ENCODE data around the gene SLC9A4. TPM values are rescaled to one million over a fixed set of nuclear protein-coding genes. Genes with fewer than 3 reads are reported as not detected.

Gene SLC9A4
- total and polyA plus RNA-seq, 2 donors (not counting 1 experiment from before 2014, with no cell fraction given) = not detected

- no peak for DNase-seq (ENCODE audit: low read depth in 2 of 2)
- no peaks in the 10 kb centered on the region for H3K9me3 ChIP-seq (ENCODE audit: control insufficient read depth, insufficient read depth, low read depth, low read length)
Measured at GRCh38 chr2:102575888-102576287, 102.9 kb downstream of the SLC9A4 start.

GRCh38 chr2:102578376-102578775 is 105.3 kb downstream of the SLC9A4 start:
- no peak overlapping the region for H3K27ac ChIP-seq (ENCODE audit: insufficient read depth, low read length)
- DNase-seq (ENCODE audit: low read depth in 2 of 2) = no peak
- no peaks in the 10 kb centered on the region for H4K20me1 ChIP-seq (ENCODE audit: control insufficient read depth, extremely low read depth, insufficient read depth, low read length)
- H3K27me3 ChIP-seq (ENCODE audit: control insufficient read depth, insufficient read depth, low read length) = no peaks in the 10 kb centered on the region
- no peaks in the 10 kb centered on the region for H3K36me3 ChIP-seq (ENCODE audit: control insufficient read depth, insufficient read depth, low read length)
- TF ChIP-seq CTCF (conservative IDR thresholded peaks at IDR 0.05 in 1 of 2, IDR thresholded peaks at IDR 0.05 in 1 of 2; ENCODE audit: low read depth in 1 of 2, low read length in 2 of 2) (no peak), EZH2 (IDR thresholded peaks at IDR 0.05; ENCODE audit: low read length, missing control alignments) (no peak)
- H3K4me3 ChIP-seq (replicated peaks in 1 of 4; ENCODE audit: control extremely low read depth in 1 of 4, insufficient read depth in 1 of 4, low read depth in 3 of 4, low read length in 4 of 4) = no peak overlapping the region
- H3K9me3 ChIP-seq (ENCODE audit: control insufficient read depth, insufficient read depth, low read depth, low read length) = no peaks in the 10 kb centered on the region
- H3K9ac ChIP-seq (ENCODE audit: insufficient read depth, low read length) = no peak overlapping the region
- H3K4me2 ChIP-seq (ENCODE audit: extremely low read depth, insufficient read depth, low read length) = no peak overlapping the region
- no peaks in the 10 kb centered on the region for H3K4me1 ChIP-seq (ENCODE audit: control insufficient read depth, extremely low read depth, insufficient read depth, low read length)
- H3K79me2 ChIP-seq (ENCODE audit: control insufficient read depth, insufficient read depth, low read length) = no peaks in the 10 kb centered on the region
- no peak overlapping the region for H2AFZ ChIP-seq (ENCODE audit: low read length)

More at GRCh38 chr2:102575888-102576287, 102.9 kb downstream of the SLC9A4 start:
- Histone ChIP-seq H3K36me3 (ENCODE audit: control insufficient read depth, insufficient read depth, low read length) (no peaks in the 10 kb centered on the region), H3K27ac (ENCODE audit: insufficient read depth, low read length) (no peak overlapping the region), H3K4me3 (replicated peaks in 1 of 4; ENCODE audit: control extremely low read depth in 1 of 4, insufficient read depth in 1 of 4, low read depth in 3 of 4, low read length in 4 of 4) (no peak overlapping the region), H3K79me2 (ENCODE audit: control insufficient read depth, insufficient read depth, low read length) (no peaks in the 10 kb centered on the region), H4K20me1 (ENCODE audit: control insufficient read depth, extremely low read depth, insufficient read depth, low read length) (no peaks in the 10 kb centered on the region), H3K4me2 (ENCODE audit: extremely low read depth, insufficient read depth, low read length) (no peak overlapping the region), H3K9ac (ENCODE audit: insufficient read depth, low read length) (no peak overlapping the region), H3K4me1 (ENCODE audit: control insufficient read depth, extremely low read depth, insufficient read depth, low read length) (no peaks in the 10 kb centered on the region), H2AFZ (ENCODE audit: low read length) (no peak overlapping the region), H3K27me3 (ENCODE audit: control insufficient read depth, insufficient read depth, low read length) (no peaks in the 10 kb centered on the region)
- TF ChIP-seq EZH2 (IDR thresholded peaks at IDR 0.05; ENCODE audit: low read length, missing control alignments) (no peak), CTCF (conservative IDR thresholded peaks at IDR 0.05 in 1 of 2, IDR thresholded peaks at IDR 0.05 in 1 of 2; ENCODE audit: low read depth in 1 of 2, low read length in 2 of 2) (no peak)

GRCh38 chr2:102581911-102582310 is 108.9 kb downstream of the SLC9A4 start:
- Histone ChIP-seq H3K4me2 (ENCODE audit: extremely low read depth, insufficient read depth, low read length) (no peak overlapping the region), H4K20me1 (ENCODE audit: control insufficient read depth, extremely low read depth, insufficient read depth, low read length) (no peaks in the 10 kb centered on the region), H3K27ac (ENCODE audit: insufficient read depth, low read length) (no peak overlapping the region), H3K36me3 (ENCODE audit: control insufficient read depth, insufficient read depth, low read length) (no peaks in the 10 kb centered on the region), H3K9me3 (ENCODE audit: control insufficient read depth, insufficient read depth, low read depth, low read length) (no peaks in the 10 kb centered on the region), H3K9ac (ENCODE audit: insufficient read depth, low read length) (no peak overlapping the region), H3K4me1 (ENCODE audit: control insufficient read depth, extremely low read depth, insufficient read depth, low read length) (no peaks in the 10 kb centered on the region), H3K27me3 (ENCODE audit: control insufficient read depth, insufficient read depth, low read length) (no peaks in the 10 kb centered on the region), H2AFZ (ENCODE audit: low read length) (no peak overlapping the region), H3K4me3 (replicated peaks in 1 of 4; ENCODE audit: control extremely low read depth in 1 of 4, insufficient read depth in 1 of 4, low read depth in 3 of 4, low read length in 4 of 4) (peak overlapping the region in 2 of 4 experiments; percentile 32 to 35), H3K79me2 (ENCODE audit: control insufficient read depth, insufficient read depth, low read length) (no peaks in the 10 kb centered on the region)
- no peak for DNase-seq (ENCODE audit: low read depth in 2 of 2)
- TF ChIP-seq EZH2 (IDR thresholded peaks at IDR 0.05; ENCODE audit: low read length, missing control alignments) = no peak
- no peak for TF ChIP-seq CTCF (conservative IDR thresholded peaks at IDR 0.05 in 1 of 2, IDR thresholded peaks at IDR 0.05 in 1 of 2; ENCODE audit: low read depth in 1 of 2, low read length in 2 of 2)

Data from fibroblast of lung (primary cell).